PC-9 (cell line): ENCODE results near the gene TRPC4AP. TPM values are rescaled to one million over a fixed set of nuclear protein-coding genes. Genes with fewer than 3 reads are reported as not detected.
"Not testable (repeated sequence)": the region's sequence is repeated elsewhere in the genome, so short reads cannot be mapped to it uniquely, and the experiment has no call there.

Experiments
- BruUV-seq: library from RNA; stranded (reverse); fragments of 400-500 nt; replicated peaks from 2 replicates; lab custom pipeline; 2021; lab: Mats Ljungman, UMichigan
- CTCF ChIA-PET: fragments of 300-600 bp; sonication (Branson Sonifier 250); formaldehyde crosslinking; loops from one replicate; lab custom pipeline; 2022; ENCODE audit warnings: antibody characterized with exemption; lab: Charles Lee
- POLR2A ChIA-PET: fragments of 300-600 bp; sonication (Branson Sonifier 250); formaldehyde crosslinking; loops from one replicate; lab custom pipeline; 2022; ENCODE audit warnings: antibody characterized with exemption; ENCODE audit not compliant: unreplicated experiment; lab: Charles Lee
- DNase-seq, 2 experiments: peaks; one replicate each; pipeline versions ENCODE4 v3.0.0 to v3.0.0-alpha.2; 2015 to 2022; ENCODE audit warnings: mixed read lengths in 1 of 2
- H2AFZ ChIP-seq: fragments of 200-600 bp; sonication (generic); 2 replicates; pipeline ENCODE4 v1.8.1; 2017; ENCODE audit warnings: antibody characterized with exemption
- H3F3A ChIP-seq: fragments of 200-600 bp; sonication (generic); 2 replicates; pipeline ENCODE4 v1.8.1; 2017; ENCODE audit warnings: antibody characterized with exemption, mild to moderate bottlenecking, low read depth; ENCODE audit not compliant: insufficient read depth
- H3K27ac ChIP-seq: fragments of 200-600 bp; sonication (generic); 2 replicates; pipeline ENCODE4 v1.6.1; 2016; ENCODE audit warnings: mixed run types
- H3K27me3 ChIP-seq: fragments of 200-600 bp; sonication (generic); 2 replicates; pipeline ENCODE4 v1.6.1; 2016; ENCODE audit warnings: low read depth, mixed run types; ENCODE audit not compliant: insufficient read depth
- H3K36me3 ChIP-seq: fragments of 200-600 bp; sonication (generic); 2 replicates; pipeline ENCODE4 v1.6.1; 2016; ENCODE audit warnings: low read depth, mixed run types
- H3K4me1 ChIP-seq: fragments of 200-600 bp; sonication (generic); replicated peaks from 2 replicates; pipeline ENCODE4 v1.6.1; 2016; ENCODE audit warnings: mixed run types; ENCODE audit not compliant: insufficient read depth
- H3K4me2 ChIP-seq: fragments of 200-600 bp; sonication (generic); 2 replicates; pipeline ENCODE4 v1.6.1; 2017; ENCODE audit warnings: mixed run types
- H3K4me3 ChIP-seq: fragments of 200-600 bp; sonication (generic); 2 replicates; pipeline ENCODE4 v1.6.1; 2016; ENCODE audit warnings: mixed run types
- H3K79me2 ChIP-seq: fragments of 200-600 bp; sonication (generic); 2 replicates; pipeline ENCODE4 v1.6.1; 2017; ENCODE audit warnings: low read depth, mixed run types
- H3K9me2 ChIP-seq: fragments of 200-600 bp; sonication (generic); 2 replicates; pipeline ENCODE4 v1.8.1; 2017; ENCODE audit warnings: mild to moderate bottlenecking; ENCODE audit not compliant: insufficient read depth
- H3K9me3 ChIP-seq: fragments of 200-600 bp; sonication (generic); 2 replicates; pipeline ENCODE4 v1.8.1; 2016; ENCODE audit warnings: low read depth; ENCODE audit not compliant: insufficient read depth
- H4K20me1 ChIP-seq: fragments of 200-600 bp; sonication (generic); 2 replicates; pipeline ENCODE4 v1.8.1; 2017; ENCODE audit not compliant: insufficient read depth
- EZH2 ChIP-seq: fragments of 200-600 bp; sonication (generic); IDR thresholded peaks from 2 replicates; pipeline ENCODE4 v1.8.0; 2017; ENCODE audit warnings: antibody characterized with exemption, low read depth
- intact Hi-C: fragments of 100-400 bp; cut with micrococcal nuclease; formaldehyde crosslinking; loops from one replicate; pipeline ENCODE4 v1.10.0; 2022; ENCODE audit not compliant: unreplicated experiment
- total RNA-seq: library from RNA; stranded (reverse); gene quantifications from 2 replicates; pipeline ENCODE4 v1.2.3, GENCODE V29; 2021
- TF ChIP-seq, protein P1 (sequence below): fragments of 200-600 bp; sonication (generic); conservative IDR thresholded peaks from 2 replicates; pipeline ENCODE4 v1.6.1; 2017; ENCODE audit warnings: mixed run types, antibody characterized with exemption, mild to moderate bottlenecking, moderate library complexity

TRPC4AP gene
- total RNA-seq, 1 experiment from 2014 or later = 51.0 TPM

DNA sequence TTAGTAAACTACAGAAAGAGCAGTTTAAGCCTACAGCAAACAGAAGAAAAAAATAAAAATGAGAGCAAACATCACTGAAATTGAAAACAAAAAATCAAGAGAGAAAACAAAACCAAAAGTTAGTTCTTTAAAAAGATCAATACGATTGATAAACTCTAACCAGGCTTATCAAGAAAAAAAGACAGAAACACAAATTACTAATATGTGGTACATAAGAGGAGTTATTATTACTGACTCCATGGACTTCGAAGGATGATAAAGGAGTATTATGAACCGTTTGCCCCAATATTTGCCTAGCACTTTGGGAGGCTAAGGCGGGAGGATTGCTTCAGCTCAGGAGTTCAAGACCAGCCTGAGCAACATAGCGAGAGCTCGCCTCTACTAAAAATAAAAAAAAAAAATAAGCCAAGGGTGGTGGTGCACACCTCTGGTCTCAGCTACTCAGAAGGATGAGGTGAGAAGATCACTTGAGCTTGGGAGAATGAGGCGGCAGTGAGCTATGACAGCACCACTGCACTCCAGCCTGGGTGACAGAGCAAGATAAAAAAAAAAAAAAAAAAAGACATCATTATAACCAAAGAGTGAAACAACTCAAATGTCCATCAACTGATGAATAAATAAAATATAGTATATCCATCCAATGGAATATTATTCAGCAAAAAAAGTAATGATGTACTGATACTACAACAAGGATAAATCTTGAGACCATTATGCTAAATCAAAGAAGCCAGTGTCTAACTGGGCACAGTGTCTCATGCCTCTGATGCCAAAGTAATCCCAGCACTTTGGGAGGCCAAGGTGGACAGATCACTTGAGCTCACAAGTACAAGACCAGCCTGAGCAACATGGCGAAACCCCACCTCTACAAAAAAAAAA lies 12.9 kb downstream of the TRPC4AP start:
- H3K27me3 ChIP-seq = no peaks in the 10 kb centered on the region
- no peaks in the 10 kb centered on the region for H3K9me3 ChIP-seq
- H3K79me2 ChIP-seq = peaks cover 62% of the 10 kb centered on the region
- no peak overlapping the region for H3K27ac ChIP-seq
- no peak for DNase-seq
- no peak overlapping the region for H3K4me3 ChIP-seq
- peaks cover 52% of the 10 kb centered on the region for H4K20me1 ChIP-seq
- peaks cover 9% of the 10 kb centered on the region; the same call in 1 of the 2 replicates for H3F3A ChIP-seq
- no peaks in the 10 kb centered on the region for H3K9me2 ChIP-seq
- H2AFZ ChIP-seq = no peak overlapping the region
- CTCF ChIA-PET = interaction anchor here (0.8 kb wide), 1 partner anchor 18 kb away, joined by 15 read pairs; no protein-coding TSS in a partner anchor
- BruUV-seq = no TSS peak
- no peak overlapping the region for H3K4me2 ChIP-seq
- H3K4me1 ChIP-seq = no peaks in the 10 kb centered on the region
- H3K36me3 ChIP-seq = peaks cover 20% of the 10 kb centered on the region
- TF ChIP-seq EZH2 = no peak
- TF ChIP-seq, protein P1, sequence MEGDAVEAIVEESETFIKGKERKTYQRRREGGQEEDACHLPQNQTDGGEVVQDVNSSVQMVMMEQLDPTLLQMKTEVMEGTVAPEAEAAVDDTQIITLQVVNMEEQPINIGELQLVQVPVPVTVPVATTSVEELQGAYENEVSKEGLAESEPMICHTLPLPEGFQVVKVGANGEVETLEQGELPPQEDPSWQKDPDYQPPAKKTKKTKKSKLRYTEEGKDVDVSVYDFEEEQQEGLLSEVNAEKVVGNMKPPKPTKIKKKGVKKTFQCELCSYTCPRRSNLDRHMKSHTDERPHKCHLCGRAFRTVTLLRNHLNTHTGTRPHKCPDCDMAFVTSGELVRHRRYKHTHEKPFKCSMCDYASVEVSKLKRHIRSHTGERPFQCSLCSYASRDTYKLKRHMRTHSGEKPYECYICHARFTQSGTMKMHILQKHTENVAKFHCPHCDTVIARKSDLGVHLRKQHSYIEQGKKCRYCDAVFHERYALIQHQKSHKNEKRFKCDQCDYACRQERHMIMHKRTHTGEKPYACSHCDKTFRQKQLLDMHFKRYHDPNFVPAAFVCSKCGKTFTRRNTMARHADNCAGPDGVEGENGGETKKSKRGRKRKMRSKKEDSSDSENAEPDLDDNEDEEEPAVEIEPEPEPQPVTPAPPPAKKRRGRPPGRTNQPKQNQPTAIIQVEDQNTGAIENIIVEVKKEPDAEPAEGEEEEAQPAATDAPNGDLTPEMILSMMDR = no peak
- POLR2A ChIA-PET = interaction anchor here (0.6 kb wide), 1 partner anchor 119 kb away, joined by 4 read pairs; no protein-coding TSS in a partner anchor
- intact Hi-C loops = no loop called here

DNA sequence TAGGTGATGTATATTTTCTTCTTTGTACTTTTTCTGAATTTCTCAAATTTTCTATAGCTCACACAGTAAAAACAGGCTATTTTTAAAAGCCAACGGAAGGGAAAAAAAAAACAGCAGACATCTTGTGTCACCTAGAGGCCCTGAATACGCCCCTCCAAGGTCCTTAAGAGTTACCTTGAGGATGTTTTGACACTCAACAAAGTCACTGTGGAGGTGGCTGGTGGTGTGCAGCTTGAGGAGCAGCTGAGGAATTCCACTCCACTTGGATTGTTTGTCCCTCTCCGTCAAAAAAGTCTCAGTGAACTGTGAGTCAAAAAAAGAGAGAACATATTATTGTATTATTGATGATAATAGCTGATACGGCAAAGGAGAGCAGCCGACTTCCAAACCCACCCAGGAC lies 14.7 kb downstream of the TRPC4AP start:
- H3K9me3 ChIP-seq = no peaks in the 10 kb centered on the region
- peaks cover 20% of the 10 kb centered on the region for H3K36me3 ChIP-seq
- H3F3A ChIP-seq = no peaks in the 10 kb centered on the region
- H3K27ac ChIP-seq = no peak overlapping the region
- BruUV-seq = no TSS peak
- no peak overlapping the region for H3K4me3 ChIP-seq
- no peaks in the 10 kb centered on the region for H3K9me2 ChIP-seq
- ChIA-PET CTCF (interaction anchor here (0.8 kb wide), 1 partner anchor 204 kb away, joined by 4 read pairs; no protein-coding TSS in a partner anchor), POLR2A (no interaction called here)
- H3K4me2 ChIP-seq = no peak overlapping the region
- H3K4me1 ChIP-seq = no peaks in the 10 kb centered on the region
- H4K20me1 ChIP-seq = peaks cover 39% of the 10 kb centered on the region
- TF ChIP-seq, protein P1 = no peak
- TF ChIP-seq EZH2 = no peak
- peaks cover 48% of the 10 kb centered on the region for H3K79me2 ChIP-seq
- no peak for DNase-seq
- no peaks in the 10 kb centered on the region for H3K27me3 ChIP-seq
- intact Hi-C loops = no loop called here
- no peak overlapping the region for H2AFZ ChIP-seq

DNA sequence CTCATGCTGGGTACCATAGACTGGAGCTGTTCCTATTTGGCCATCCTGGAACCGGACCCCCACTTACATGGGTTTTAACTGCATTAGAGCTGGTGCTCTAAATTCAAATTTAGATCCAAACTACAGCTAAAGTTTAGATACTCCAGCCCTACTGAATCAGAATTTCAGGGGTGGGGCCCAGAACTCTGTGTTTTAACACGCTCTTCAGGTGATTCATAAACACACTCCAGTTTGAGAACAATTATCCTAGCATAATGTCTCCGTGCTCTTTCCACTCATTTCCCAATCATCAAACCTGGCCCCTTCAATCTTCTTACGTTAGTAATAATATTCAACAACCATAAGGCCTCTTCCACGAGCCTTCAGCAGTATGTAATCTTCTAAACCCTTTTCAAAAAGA lies 15.3 kb downstream of the TRPC4AP start:
- Histone ChIP-seq H3K9me2 (no peaks in the 10 kb centered on the region), H3K9me3 (no peaks in the 10 kb centered on the region), H3K4me2 (no peak overlapping the region), H2AFZ (no peak overlapping the region), H3K27ac (no peak overlapping the region), H3K36me3 (peaks cover 20% of the 10 kb centered on the region), H3K79me2 (peaks cover 43% of the 10 kb centered on the region), H3F3A (no peaks in the 10 kb centered on the region), H3K4me3 (no peak overlapping the region), H3K27me3 (no peaks in the 10 kb centered on the region), H4K20me1 (peaks cover 34% of the 10 kb centered on the region), H3K4me1 (no peaks in the 10 kb centered on the region)
- intact Hi-C loops = no loop called here
- TF ChIP-seq, protein P1 = no peak
- no peak for TF ChIP-seq EZH2
- DNase-seq = no peak
- POLR2A ChIA-PET = no interaction called here
- CTCF ChIA-PET = interaction anchor here (0.8 kb wide), 1 partner anchor 203 kb away, joined by 4 read pairs; no protein-coding TSS in a partner anchor
- no TSS peak for BruUV-seq

DNA sequence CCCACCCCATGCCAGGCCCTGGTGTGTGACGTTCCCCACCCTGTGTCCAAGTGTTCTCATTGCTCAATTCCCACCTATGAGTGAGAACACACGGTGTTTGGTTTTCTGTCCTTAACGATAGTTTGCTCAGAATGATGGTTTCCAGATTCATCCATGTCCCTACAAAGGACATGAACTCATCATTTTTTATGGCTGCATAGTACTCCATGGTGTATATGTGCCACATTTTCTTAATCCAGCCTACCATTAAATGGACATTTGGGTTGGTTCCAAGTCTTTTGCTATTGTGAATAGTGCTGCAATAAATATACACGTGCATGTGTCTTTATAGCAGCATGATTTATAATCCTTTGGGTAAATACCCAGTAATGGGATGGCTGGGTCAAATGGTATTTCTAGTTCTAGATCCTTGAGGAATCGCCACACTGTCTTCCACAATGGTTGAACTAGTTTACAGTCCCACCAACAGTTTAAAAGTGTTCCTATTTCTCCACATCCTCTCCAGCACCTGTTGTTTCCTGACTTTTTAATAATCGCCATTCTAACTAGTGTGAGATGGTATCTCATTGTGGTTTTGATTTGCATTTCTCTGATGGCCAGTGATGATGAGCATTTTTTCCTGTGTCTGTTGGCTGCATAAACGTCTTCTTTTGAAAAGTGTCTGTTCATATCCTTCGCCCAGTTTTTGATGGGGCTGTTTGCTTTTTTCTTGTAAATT lies 21.0 kb downstream of the TRPC4AP start:
- CTCF ChIA-PET = not testable (repeated sequence)

More for the DNA sequence above, 21.0 kb downstream of the TRPC4AP start:
- peaks cover 11% of the 10 kb centered on the region; the same call in 1 of the 2 replicates for H3F3A ChIP-seq
- H3K9me2 ChIP-seq, H3K27me3 ChIP-seq, H3K4me1 ChIP-seq, H3K27ac ChIP-seq, DNase-seq, intact Hi-C loops, H3K4me2 ChIP-seq, POLR2A ChIA-PET, H3K9me3 ChIP-seq, H3K4me3 ChIP-seq, BruUV-seq, H2AFZ ChIP-seq: not testable (repeated sequence)
- peaks cover 24% of the 10 kb centered on the region; the same call in 1 of the 2 replicates for H3K36me3 ChIP-seq
- peaks cover 25% of the 10 kb centered on the region for H3K79me2 ChIP-seq
- H4K20me1 ChIP-seq = peaks cover 25% of the 10 kb centered on the region; the same call in 1 of the 2 replicates
